HG02973 (cell line): ENCODE measurements around the gene ZBTB17.

Experiments used
- ATAC-seq: cut with Tn5 transposase; IDR thresholded peaks from one replicate; pipeline ENCODE4 v1.9.1; 2021; ENCODE audit warnings: moderate library complexity; ENCODE audit not compliant: unreplicated experiment

ZBTB17 gene

DNA sequence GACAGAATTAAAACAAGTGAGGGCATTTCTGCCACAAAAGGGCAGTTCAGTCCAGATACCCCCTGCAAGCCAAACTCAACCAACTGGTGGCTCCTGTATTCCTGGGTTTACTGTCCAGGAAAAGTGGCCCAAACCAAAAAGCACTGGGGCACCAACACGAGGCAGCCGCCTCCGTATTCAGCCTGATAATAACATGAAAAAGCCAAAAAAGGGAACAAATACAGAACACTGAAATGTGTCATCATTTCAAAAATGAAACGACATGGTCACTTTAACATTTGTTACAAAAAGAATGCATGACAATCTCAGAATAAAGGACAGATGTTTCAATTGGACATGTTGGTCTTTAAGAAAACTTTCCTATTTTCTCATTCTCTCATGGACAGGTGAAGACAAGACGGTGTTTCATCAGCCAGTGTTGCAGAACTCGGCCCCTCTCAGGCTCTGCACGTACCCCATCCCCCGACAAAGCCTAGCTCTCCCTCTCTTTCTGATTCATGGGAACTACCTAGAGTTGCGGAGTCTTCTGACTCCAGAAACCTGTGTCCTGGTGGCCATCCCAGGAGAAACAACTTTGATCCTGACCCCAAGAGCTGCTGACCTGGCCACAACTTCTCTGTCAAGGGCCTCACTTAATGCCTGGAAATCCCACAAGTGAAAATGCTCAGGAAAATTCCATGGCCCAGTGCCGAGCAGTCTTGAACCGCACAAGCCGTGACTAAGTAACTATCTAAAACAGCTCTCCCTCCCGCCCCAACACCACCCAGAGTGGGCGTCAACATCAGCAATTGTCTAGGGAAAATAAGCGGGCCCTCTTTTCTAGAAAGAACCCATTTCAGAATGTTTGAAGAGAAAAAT is 27.1 kb downstream of the ZBTB17 start:
- ATAC-seq = no peak

DNA sequence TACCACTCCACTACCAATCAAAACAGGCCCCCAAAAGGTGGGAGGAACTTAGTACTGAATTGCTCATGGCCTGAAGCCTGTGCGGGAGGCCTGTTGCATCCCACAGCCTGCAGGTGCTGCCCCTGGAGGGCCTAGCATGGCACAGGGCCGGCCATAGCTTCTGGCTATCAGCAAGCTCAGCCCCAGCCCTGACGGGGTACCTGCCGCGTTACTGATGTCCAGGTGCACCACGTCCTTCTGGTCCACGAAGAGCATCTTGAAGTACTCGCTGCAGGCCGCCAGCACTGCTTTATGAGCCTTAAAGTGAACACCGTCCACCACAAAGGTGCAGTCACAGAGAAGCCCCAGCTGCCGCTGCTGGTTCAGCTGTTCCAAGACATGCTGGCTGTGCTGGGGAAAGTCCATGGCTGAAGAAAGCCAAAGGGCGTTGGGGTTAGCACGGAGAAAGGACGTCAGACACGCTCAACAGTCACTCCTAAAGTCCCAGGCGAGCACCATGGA is 27.8 kb downstream of the ZBTB17 start:
- ATAC-seq = no peak

DNA sequence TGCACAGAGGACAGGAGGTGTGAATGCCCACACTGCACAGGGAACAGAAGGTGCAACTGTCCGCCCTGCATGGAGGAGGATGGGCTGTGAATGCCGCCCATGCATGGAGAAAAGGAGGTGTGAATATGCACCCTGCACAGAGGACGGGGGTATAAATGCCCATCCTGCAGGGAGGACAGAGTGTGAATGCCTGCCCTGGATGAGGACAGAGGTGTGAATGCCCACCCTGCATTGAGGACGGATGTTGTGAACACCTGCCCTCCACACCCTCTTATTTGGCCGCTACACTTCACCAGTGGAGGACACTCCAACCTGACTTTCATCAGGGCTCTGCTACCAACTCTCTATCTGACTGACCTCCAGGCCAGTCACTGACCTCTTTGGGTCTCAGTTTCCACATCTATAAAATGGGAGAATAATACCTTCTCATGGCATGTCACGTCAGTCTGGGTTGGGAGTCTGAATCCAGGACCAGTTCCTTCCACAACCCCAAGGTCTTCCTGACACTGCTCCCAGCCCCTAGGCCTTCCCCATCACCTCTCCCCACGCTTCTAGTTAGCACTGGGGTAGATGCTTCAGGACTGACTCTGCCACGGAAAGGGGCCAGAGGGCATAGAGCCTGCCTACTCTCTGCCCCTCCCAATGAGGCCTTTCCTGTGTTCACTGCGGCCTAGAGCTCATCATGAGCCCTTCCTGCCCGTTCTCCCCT is 28.4 kb downstream of the ZBTB17 start:
- no peak for ATAC-seq

DNA sequence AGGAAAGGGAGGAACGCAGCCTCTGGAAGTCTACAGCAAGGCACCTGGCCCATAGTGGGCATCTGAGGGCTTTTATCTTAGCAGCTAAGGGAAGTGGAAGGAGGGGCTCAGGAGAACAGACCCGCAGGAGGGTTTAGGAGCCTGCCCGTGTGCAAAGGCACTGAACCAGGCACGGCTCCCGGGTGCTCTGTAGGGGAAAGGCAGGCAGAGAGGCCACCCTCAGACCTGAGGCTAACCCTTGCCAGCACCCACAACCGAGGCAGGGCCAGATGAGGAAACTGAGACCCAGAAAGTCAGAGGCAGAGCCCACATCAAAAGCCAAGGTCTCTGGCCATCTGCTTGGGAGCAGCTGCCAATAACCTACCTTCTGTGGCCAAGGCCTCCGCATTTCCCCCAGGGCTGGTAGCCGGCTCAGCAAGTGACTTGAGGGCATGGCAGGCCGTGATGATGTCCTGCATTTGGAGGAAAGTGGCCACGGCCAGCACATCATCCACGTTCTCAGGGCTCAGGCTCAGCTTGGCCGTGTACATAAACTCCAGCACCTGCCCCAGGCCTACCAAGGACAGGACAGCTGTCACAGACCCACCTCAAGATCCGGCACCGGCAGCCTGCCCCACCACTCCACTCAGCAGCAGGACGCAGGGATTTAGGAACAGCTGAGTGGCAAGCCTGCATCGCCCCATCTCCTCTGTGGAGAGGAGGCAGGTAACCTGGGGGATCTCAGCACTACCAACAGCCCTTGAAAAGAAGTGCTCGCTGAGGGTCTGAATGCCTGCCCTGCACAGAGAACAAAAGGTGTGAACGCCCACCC is 29.1 kb downstream of the ZBTB17 start:
- ATAC-seq = no peak

DNA sequence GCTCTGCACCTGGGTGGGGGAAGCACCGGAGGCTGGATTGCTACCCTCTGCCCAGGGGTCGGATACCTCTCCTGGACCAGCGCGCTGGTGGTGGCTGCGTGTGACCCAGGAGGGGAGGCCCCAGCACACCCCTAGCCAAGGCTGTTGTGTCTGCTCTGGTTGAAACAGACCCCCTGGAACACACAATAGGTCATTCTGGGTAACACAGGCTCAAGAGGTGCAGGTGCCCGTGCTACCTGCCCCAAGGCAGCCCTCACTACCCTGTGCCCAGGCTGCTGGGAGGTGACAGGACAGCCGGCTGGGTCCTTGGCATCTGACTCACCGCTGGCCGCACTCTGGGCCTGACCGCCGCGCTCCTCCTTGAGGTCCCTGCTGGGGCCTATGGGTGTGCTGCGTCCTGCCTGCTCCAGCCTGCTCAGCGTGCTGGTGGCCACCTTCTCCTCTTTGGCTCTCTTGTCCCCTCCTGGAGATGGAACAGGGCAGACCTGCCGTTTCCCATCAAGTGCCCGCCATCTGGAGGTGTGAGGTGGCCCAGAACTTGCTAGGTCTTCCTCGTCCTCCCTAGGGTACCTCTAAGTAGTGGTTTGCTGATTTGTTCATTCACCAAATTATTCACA is 30.0 kb downstream of the ZBTB17 start:
- ATAC-seq = no peak

DNA sequence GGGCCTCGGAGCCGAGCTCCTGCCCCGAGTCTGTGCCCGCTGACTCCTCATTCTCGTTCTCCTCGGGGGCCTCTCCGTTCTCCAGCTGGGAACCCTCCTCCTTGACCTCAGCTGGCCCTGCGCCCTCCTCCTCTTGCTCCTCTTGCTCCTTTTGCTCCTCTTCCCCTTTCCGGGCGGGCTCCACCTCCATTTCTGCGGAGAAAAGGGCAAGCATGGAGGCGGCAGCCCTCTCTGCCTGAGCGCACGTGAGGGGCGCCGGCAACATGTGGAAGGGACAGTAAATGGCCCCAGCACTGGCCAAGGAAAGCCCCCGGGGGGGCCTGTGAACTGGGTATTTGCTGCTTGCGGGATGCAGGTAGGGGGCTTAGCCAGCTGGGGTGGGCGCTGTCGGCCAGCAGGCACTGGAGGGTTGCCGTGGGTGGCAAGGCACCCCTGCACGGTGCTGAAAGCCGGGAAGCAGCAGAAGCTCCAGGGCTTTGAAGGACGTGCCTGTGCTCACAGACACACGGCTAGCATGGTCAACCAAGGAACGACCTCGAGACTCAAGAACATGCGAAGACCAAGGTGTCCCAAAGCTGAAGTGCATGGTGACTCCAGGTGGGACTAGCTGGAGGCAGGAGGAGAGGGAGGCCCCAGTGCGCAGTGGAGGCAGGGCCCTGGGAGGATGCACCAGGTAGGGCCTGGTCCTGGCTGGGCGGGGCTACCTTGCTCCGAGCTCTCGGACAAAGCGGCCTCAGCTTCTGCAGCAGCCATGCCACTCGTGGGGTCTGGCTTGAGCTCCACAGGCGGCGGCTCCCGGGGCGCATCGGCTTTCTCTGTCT is 30.7 kb downstream of the ZBTB17 start:
- ATAC-seq = no peak

DNA sequence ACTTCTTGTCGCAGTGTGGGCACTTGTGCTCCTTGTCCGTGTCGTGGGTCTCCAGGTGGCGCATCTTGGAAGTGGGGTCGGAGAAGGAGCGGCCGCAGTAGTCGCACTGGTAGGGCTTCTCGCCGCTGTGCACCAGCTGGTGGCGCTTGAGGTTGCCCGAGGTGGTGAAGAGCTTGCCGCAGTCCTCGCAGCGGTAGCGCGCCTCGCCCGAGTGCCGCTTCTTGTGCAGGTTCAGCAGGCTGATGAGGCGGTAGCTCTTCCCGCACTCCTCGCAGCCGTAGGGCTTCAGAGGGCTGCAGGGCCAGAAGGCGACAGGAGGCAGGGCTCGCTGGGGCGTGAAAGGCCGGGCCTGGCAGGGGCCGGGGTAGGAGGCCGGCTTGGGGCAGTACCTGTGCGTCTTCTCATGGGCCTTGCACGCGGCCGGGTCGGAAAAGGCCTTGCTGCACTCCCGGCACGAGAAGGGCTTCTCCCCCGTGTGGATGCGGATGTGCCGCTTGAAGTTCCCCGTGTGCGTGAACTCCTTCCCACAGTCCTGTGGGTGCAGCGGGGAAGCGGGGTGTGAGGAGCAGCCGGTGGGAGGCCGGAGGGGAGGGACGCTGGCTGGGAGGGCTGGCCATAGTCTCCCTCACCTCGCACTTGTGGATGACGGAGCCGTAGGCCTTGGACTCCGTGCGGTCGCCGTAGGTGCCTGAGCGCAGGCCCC is 31.4 kb downstream of the ZBTB17 start:
- ATAC-seq = no peak

DNA sequence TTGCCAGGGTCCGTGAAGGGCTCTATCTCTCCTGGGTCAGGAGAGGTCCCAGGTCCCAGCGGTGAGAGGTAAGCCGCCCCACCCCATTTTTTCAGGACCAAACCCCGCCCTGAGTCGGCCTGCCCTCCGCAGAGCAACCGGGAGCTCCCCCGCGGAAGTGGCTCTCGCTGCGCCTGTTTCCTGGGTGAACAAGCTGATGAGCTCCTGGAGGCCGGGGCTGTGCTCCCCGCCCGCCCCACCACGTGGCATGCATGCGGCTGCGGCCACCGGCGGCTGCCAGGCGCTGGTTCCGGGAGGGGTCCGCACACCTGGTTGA is 32.0 kb downstream of the ZBTB17 start:
- ATAC-seq = no peak

DNA sequence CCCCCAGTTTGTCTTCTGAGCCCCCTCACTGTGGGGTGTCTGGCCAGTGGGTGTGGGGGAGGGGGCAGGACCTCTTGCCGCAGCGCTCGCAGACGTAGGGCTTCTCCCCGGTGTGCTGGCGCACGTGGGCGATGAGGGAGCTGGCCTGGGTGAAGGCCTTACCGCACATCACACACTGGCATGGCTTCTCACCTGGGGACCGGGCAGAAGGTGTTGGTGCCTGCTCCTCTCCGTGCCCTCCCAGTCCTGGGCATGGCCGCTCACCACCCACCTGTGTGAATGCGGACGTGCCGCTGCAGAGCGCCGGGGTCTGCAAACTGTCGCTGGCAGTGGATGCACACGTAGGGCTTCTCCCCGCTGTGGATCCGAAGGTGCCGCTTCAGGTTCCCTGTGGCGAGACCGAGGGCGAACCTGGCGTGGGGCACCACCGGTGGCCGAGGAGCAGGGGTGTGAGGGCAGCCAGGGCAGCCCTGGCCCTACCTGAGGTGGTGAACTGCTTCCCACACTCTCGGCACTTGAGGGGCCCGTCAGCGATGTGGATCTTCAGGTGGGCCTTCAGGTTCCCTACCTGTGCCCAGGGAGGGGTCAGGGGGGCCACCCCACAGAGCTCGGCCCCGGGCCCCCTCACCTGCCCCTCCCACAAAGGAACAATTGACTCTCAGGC is 32.4 kb downstream of the ZBTB17 start:
- no peak for ATAC-seq

DNA sequence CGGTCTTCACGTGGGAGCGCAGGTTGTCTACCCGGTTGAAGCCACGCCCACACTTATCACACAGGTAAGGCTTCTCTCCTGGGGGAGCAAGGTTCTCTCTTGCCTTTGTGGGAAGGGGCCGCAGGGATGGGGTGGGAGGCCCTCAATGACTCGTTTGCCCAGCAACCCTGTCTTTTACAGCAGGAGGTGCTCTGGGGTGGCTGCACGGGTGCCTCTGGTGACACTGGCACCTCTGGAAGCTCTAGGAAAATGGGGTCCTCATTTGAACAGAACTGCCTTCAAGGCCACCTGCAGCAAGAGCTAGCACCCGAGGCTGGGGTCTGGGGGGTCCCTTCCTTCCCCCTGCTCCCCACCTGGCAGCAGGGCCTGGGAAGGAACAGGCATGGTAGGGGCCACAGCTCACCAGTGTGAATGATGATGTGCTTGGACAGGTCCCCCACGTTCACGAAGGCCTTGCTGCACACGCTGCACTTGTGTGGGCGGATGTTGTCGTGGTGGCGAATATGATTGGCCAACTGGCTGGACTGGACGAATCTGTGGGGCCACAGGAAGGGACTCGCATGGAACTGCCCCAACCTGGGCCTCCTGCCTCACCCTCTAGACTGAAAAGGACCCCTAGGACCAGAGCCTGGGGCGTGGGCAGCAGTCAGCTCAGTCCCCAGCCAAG is 33.1 kb downstream of the ZBTB17 start:
- no peak for ATAC-seq

DNA sequence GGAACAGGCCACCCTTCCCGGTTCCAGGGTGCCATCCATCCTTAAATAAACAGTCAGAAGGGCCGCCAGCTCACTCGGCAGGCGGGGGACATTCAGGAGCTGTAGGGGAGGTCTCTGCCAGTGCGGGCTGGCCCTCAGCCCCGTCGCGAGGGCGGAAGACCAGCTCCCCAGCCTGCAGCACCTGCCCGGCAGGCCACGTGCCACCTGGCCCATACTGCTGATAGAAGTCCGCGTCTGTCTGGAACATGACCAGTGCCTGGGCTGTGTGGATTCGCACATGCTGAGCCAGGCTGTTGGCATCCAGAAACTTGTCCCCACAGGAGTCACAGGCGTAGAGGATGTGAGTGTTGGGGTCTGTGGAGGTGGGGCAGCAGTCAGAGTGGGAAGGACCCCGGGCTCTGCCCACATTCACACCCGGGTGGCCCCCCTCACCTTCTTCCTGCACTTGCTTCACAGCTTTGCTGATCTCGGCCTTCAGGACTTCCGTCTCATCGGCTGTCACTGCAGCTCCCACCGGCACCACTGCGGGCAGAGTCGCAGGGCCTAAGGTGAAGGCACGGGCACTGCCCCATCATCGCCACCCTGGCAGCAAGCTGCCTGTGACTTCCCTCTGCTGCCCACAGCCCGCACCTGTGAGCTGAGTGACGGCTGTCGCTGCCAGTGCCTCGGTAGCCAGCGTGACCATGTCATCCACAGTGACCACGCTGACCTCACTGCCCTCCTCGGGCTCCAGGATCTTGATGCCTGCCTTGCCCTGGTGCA is 33.8 kb downstream of the ZBTB17 start:
- no peak for ATAC-seq

DNA sequence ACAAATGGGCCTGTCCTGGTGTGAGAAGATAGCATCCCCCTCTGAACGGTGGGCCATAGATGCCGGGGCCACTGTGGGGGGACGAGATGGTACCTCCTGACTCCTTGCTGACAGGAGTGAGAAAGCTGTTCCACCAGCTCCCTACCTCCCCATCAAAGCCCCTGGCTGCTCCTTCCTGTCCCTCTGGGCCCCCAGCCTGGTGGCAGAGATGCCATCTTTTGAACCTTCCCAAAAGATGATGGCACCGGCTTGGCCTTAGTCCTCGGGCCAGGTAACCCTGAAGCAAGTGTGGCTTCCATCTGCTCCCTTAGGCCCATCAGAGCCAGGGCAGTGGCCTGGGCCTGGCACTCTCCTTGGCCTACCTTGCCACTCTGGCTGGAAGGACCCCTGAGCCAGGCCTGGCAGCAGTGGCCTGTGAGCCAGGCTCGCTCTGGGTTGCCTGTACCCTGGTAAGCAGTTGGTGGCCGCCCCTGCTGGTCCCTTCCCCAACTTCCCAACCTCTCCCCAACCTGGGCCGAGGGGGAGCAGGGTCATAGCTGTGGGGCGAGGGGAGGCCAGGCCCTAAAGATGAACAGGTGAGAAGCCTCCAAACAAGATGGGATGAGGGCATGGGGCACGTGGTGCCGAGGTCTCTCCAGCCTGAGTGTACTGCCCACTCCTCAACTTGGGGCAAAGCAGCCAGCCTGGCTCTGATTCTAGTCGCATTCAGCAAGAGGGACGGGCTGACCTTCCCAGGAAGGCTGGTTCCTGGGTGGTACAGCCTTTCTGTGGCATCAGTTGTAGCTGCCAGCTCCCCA is 34.7 kb downstream of the ZBTB17 start:
- ATAC-seq = no peak

DNA sequence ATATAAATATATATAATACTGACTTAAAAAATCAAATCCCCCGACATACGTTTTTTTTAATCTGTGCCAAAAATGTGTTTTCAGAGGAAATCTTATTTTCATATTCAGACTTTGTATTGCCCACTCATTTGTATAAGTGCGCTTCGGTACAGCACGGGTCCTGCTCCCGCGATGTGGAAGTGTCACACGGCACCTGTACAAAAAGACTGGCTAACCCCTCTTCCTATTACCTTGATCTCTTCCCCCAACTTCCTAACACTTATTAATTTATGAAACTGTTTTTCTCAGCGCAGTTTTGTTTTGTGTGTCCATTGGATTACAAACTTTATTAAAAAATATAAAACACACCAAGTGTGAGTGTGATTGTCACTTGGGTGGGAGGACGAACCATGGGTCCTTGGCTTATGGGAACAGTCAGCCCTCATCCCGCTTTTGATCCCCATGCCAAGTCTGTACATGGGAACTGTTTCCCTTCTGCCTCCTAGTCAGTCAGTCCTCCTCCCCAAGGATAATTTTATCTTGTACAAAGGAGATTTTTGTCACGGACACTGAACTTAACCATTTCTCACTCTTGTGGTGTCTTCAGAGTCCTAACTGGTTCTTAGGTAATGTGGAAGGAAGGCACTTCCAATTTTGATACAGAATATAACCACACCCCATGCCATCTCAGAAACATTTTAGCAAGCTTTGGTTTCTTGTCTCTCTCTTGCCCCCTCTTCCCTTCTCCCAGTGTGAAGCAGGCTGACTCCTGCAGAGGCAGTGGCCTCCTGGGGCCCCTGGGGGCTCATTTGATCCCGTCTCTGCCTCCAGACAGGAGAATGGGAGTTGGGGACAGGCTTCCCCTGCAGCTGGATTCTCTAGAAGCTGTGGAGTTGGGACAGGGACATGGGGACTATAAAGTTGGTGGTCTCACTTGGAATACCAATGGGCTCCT is 35.5 kb downstream of the ZBTB17 start:
- ATAC-seq = no peak

DNA sequence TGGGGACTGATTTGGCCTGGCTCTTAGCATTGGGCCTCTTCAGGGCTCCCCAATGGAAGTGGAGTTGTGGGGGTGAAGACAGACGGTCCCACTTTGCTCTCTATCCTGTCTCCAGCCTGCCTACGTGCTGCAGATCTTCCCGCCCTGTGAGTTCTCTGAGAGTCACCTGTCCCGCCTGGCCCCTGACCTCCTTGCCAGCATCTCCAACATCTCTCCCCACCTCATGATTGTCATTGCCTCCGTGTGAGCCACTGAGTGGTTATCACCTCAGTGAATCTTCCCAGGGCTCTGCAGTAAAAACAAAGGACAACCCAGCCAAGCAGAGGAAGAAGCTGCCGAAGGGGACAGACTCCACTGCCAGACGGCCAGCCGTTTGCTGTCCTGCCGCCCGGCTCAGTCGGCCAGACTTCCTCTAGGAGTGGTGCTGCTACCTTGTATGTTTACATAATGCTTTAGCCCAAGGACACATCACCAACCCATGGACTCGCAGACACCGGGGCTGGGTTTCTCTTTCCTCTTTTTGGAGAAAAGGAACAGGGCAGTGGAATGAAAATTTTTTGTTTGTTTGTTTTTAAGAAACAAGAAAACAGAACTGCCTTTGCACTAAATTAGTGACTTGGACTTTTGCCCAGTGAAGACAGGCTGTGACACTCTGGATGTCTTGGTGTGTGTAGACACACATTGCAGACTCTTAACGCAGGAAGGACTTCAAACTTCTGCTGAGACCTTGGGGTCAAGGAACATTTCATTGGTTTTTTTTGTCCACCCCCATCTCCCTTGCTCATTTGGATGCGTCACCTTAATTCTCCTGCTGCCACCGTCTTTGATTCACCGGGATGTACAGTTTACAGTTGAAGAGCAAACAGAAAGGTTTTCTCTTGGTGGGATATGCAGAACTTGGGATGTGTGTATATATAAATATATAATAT is 36.5 kb downstream of the ZBTB17 start:
- no peak for ATAC-seq

DNA sequence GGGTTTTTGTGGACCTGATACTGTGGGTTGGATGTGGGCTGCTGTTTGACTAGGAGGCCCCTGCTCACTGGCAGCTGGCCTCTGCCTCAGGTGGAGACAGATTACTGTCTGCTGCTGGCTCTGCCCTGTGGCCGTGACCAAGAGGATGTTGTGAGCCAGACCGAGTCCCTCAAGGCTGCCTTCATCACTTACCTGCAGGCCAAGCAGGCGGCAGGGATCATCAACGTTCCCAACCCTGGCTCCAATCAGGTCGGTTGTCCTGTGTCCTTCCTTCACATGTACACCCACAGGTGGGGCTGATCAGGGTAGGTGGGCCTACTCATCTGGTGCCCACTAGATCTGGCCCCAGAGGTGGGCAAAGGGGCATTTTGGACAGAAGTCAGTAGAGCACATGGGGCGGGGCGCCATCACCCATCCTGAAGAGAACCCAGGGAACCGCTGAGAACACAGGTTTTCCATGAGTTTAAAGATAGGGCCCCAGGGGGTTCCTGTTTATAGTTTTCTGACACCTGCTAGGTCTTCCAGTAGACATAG is 37.2 kb downstream of the ZBTB17 start:
- no peak for ATAC-seq
